KOPT-K1 (cell line): ENCODE measurements around the gene TXNDC16.
"Not testable (repeated sequence)": the region's sequence is repeated elsewhere in the genome, so short reads cannot be mapped to it uniquely, and the experiment has no call there.

Experiments
- H3K27ac ChIP-seq: fragments of 200-600 bp; sonication (generic); 2 replicates; pipeline ENCODE4 v1.5.1; 2016; ENCODE audit warnings: antibody characterized with exemption, mild to moderate bottlenecking, low read depth, low read length; ENCODE audit not compliant: poor library complexity, severe bottlenecking
- H3K36me3 ChIP-seq: fragments of 200-600 bp; sonication (generic); 2 replicates; pipeline ENCODE4 v1.5.1; 2017; ENCODE audit warnings: antibody characterized with exemption, mild to moderate bottlenecking, low read length, moderate library complexity; ENCODE audit not compliant: insufficient read depth
- H3K9me3 ChIP-seq: fragments of 200-600 bp; sonication (generic); 2 replicates; pipeline ENCODE4 v1.5.1; 2017; ENCODE audit warnings: antibody characterized with exemption, low read length, mild to moderate bottlenecking; ENCODE audit not compliant: insufficient read depth, poor library complexity, severe bottlenecking

Gene TXNDC16, protein sequence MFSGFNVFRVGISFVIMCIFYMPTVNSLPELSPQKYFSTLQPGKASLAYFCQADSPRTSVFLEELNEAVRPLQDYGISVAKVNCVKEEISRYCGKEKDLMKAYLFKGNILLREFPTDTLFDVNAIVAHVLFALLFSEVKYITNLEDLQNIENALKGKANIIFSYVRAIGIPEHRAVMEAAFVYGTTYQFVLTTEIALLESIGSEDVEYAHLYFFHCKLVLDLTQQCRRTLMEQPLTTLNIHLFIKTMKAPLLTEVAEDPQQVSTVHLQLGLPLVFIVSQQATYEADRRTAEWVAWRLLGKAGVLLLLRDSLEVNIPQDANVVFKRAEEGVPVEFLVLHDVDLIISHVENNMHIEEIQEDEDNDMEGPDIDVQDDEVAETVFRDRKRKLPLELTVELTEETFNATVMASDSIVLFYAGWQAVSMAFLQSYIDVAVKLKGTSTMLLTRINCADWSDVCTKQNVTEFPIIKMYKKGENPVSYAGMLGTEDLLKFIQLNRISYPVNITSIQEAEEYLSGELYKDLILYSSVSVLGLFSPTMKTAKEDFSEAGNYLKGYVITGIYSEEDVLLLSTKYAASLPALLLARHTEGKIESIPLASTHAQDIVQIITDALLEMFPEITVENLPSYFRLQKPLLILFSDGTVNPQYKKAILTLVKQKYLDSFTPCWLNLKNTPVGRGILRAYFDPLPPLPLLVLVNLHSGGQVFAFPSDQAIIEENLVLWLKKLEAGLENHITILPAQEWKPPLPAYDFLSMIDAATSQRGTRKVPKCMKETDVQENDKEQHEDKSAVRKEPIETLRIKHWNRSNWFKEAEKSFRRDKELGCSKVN

GRCh38 chr14:52552063-52552988, at the start of gene TXNDC16, which contains the start of gene GPR137C:
TXNDC16 (minus strand) TSS chr14:52552505; CDS start chr14:52543557, 8,948 bp downstream.
GPR137C (plus strand) TSS chr14:52552836; CDS start chr14:52553148, 312 bp downstream.
- Histone ChIP-seq H3K36me3 (peaks cover 5% of the 10 kb centered on the region; the same call in 1 of the 2 replicates), H3K27ac (peak within 1 kb of the TSS; percentile 73), H3K9me3 (no peaks in the 10 kb centered on the region)

GRCh38 chr14:52599974-52600373, 47.7 kb upstream of the TXNDC16 start:
- no peak overlapping the region for H3K27ac ChIP-seq
- peaks cover 4% of the 10 kb centered on the region for H3K9me3 ChIP-seq
- no peaks in the 10 kb centered on the region for H3K36me3 ChIP-seq

GRCh38 chr14:52598568-52598967, 46.3 kb upstream of the TXNDC16 start:
- peaks cover 6% of the 10 kb centered on the region for H3K9me3 ChIP-seq
- H3K36me3 ChIP-seq = no peaks in the 10 kb centered on the region
- no peak overlapping the region for H3K27ac ChIP-seq

GRCh38 chr14:52596861-52597260, 44.6 kb upstream of the TXNDC16 start:
- H3K36me3 ChIP-seq = no peaks in the 10 kb centered on the region
- peaks cover 6% of the 10 kb centered on the region for H3K9me3 ChIP-seq
- H3K27ac ChIP-seq = no peak overlapping the region

DNA sequence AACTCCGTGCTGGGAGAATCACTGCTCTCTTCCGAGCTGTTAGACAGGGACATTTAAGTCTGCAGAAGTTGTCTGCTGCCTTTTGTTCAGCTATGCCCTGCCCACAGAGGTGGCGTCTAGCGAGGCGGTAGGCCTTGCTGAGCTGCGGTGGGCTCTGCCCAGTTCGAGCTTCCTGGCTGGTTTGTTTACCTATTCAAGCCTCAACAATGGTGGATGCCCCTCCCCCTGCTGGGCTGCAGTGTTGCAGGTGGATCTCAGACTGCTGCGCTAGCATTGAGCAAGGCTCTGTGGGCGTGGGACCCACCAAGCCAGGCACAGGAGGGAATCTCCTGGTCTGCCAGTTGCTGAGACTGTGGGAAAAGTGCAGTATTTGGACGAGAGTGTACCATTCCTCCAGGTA, 44.0 kb upstream of the TXNDC16 start:
- H3K9me3 ChIP-seq = peaks cover 6% of the 10 kb centered on the region
- H3K36me3 ChIP-seq = no peaks in the 10 kb centered on the region
- H3K27ac ChIP-seq = no peak overlapping the region

DNA sequence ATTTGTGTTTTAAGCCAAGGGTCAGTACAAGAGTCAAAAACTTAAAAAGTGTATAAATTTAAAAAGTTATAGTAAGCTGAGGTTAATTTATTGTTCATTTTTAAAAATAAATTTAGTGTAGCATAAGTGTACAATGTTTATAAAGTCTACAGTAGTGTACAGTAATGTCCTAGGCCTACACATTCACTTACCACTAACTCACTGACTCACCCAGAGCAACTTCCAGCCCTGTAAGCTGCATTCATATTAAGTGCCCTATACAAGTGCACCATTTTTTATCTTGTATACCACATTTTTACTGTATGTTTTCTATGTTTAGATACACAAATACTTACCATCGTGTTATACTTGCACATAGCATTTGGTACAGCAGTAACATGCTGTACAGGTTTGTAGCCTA, 38.0 kb upstream of the TXNDC16 start:
- H3K9me3 ChIP-seq = peaks cover 6% of the 10 kb centered on the region
- H3K36me3 ChIP-seq = no peaks in the 10 kb centered on the region
- H3K27ac ChIP-seq = no peak overlapping the region

DNA sequence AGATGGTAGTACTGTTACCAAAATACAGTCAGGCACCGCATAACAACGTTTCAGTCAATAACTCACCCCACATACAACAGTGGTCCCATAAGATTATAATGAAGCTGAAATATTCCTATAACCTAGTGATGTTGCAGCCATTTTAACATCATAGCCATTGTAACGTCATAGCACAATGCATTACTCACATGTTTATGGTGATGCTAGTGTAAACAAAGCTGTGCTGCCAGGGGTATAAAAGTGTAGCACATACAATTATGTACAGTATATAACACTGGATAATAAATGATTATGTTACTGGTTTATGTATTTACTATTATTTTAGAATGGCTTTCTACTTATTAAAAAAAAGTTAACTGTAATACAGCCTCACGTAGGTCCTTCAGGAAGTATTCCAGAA, 37.3 kb upstream of the TXNDC16 start:
- Histone ChIP-seq H3K27ac (no peak overlapping the region), H3K36me3 (no peaks in the 10 kb centered on the region), H3K9me3 (peaks cover 6% of the 10 kb centered on the region)

DNA sequence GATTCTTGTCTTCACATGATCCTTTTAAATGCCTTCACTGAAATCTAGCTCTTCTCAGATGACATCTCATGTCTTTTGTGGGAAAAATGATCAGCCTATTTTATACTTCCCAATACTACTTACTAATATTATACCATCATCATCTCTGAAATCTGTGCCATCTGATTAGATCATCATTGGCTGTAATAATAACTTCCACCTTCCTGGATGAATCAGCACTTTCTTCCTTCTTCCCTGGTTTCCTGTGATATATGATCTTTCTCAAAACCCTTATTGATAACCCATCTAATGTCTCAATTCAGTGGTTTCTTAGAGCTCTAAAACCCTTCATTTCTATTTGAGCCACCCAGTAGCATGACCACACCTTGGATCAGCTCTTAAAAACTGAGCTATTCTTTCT, 31.2 kb upstream of the TXNDC16 start:
- no peaks in the 10 kb centered on the region for H3K9me3 ChIP-seq
- no peak overlapping the region for H3K27ac ChIP-seq
- H3K36me3 ChIP-seq = no peaks in the 10 kb centered on the region

GRCh38 chr14:52575858-52576257, 23.6 kb upstream of the TXNDC16 start:
- Histone ChIP-seq H3K36me3 (no peaks in the 10 kb centered on the region), H3K9me3 (peaks cover 22% of the 10 kb centered on the region), H3K27ac (no peak overlapping the region)

- H3K9me3 ChIP-seq = peaks cover 47% of the 10 kb centered on the region
- H3K27ac ChIP-seq, H3K36me3 ChIP-seq: not testable (repeated sequence)
Observed at GRCh38 chr14:52568454-52568853, 16.1 kb upstream of the TXNDC16 start.

- Histone ChIP-seq H3K9me3 (peaks cover 8% of the 10 kb centered on the region), H3K27ac (no peak overlapping the region), H3K36me3 (no peaks in the 10 kb centered on the region)
Observed at GRCh38 chr14:52563120-52563519, 10.8 kb upstream of the TXNDC16 start.

DNA sequence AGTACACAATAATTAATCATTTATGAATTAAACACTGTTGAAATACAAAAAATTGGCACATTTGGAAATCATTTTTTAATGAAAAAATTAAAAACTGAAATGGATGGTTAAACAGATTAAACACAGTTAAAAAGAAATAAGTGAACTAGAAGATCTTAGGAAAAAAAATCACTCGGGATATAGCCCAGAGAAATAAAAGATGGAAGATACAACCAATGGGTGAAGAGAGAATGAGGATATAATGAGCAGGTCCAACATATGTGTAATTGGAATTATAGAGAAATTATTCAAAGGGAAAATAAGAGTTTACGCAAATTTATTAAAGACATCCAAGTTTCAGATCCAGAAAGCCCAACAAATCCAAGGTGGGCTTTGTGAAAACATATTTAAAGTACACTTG, 6.4 kb upstream of the TXNDC16 start:
- Histone ChIP-seq H3K36me3 (no peaks in the 10 kb centered on the region), H3K27ac (no peak overlapping the region), H3K9me3 (peaks cover 10% of the 10 kb centered on the region)

- Histone ChIP-seq H3K36me3 (no peaks in the 10 kb centered on the region), H3K27ac (peak overlapping the region; percentile 47), H3K9me3 (peaks cover 10% of the 10 kb centered on the region)
Observed at GRCh38 chr14:52553671-52554575, 1.6 kb upstream of the TXNDC16 start.
